ENCODE results near the gene EFCAB5.
"Not testable (repeated sequence)": the region's sequence is repeated elsewhere in the genome, so short reads cannot be mapped to it uniquely, and the experiment has no call there.

EFCAB5 gene
- 1.7 to 2.9 reads per million in 2 donors for total RNA-seq

- DNase-seq = no peak
Measured at GRCh38 chr17:29941334-29941733, at the start of gene EFCAB5. Gene EFCAB5 (plus strand): TSS chr17:29941634. CDS start chr17:29941797, 163 bp downstream.

DNA sequence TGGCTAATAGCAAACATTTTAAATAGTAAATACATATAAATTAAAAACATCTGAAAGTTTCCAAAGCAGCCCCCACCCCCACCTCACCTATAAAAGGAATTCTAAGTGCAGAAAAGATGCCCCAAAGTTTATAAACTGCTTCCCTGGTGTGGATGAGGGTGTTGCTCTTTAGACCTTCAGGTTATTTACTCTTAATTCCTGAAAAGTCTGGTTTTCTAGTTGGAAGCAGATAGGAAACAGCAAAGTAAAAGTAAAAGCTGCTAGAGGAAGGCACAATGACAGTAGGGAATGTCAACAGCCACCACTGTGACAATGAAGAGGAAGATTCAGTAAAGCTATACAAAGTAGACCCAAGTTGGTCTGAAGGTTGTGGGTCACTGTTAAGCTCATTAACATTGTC is 49.2 kb upstream of the EFCAB5 start:
- no peak for DNase-seq

GRCh38 chr17:29897136-29897535 is 44.3 kb upstream of the EFCAB5 start:
- DNase-seq = not testable (repeated sequence)

GRCh38 chr17:29903471-29903870 is 38.0 kb upstream of the EFCAB5 start:
- no peak for DNase-seq

- no peak for DNase-seq
Measured at GRCh38 chr17:29905086-29905878, 36.2 kb upstream of the EFCAB5 start.

- DNase-seq = no peak
Measured at GRCh38 chr17:29905879-29906167, 35.6 kb upstream of the EFCAB5 start.

DNA sequence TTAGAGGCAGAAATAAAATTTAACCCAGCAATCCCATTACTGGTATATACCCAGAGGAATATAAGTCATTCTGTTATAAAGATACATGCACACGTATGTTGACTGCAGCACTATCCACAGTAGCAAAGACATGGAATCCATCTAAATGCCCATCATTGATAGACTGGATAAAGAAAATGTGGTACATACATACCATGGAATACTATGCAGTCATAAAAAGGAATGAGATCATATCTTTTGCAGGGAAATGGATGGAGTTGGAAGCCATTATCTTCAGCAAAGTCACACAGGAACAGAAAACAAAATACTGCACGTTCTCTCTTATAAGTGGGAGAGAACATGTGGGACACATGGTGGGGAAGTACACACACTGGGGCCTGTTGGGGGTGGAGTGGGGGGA is 34.5 kb upstream of the EFCAB5 start:
- no peak for DNase-seq

DNA sequence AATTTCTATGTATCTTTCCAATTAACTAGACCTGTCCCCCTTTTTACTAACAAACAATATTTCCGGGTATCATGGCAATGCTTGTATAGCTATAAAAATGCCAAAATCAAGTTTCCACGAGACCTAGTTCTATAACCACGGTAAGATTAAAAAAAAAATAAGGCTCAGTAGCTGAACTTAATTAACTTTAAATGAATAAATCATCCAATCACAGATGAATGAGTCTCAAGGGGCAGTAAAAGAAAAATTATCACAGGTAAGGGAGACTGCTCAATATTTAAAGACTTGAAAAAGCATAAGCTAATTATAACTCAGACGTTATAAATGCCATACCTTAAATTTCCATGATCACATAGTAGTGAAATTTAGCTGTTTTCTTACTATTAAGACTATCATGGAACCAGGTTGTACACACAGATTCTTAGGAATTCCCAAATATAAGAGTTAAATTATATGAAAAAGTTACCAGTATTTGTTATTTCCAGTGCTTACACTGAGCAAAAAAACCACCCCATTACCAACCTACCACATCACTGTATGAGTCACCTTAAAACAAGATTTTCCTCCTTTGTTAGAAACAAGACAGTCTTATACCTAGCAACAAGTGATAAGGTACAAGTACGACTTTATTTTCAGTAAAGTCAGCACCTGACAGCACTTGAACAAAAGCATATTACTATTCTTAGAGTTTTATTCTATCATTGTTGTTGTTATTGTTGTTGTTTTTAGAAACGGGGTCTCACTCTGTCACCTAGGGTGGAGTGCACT is 32.0 kb upstream of the EFCAB5 start:
- no peak for DNase-seq

- no peak for DNase-seq
Measured at GRCh38 chr17:29911641-29912177, 29.7 kb upstream of the EFCAB5 start.

GRCh38 chr17:29914819-29915537 is 26.5 kb upstream of the EFCAB5 start:
- no peak for DNase-seq

DNA sequence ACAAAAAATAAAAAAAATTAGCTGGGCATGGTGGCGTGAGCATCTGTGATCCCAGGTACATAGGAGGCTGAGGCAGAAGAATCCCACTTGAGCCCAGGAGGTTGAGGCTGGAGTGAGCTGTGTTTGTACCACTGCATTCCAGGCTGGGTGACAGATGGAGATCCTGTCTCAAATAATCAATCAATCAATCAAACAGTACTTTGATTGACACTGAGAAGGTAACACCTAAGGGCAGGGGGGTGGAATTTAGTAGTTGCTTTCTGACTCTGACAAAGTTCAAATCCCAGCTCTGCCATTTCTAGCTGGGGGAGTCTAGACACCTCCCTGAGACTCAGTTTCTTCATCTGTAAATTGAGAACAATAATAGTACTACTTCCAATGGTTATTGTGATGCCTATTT is 23.4 kb upstream of the EFCAB5 start:
- no peak for DNase-seq

GRCh38 chr17:29918922-29919856 is 22.2 kb upstream of the EFCAB5 start:
- no peak for DNase-seq

- no peak for DNase-seq
Measured at GRCh38 chr17:29924786-29925185, 16.6 kb upstream of the EFCAB5 start.

DNA sequence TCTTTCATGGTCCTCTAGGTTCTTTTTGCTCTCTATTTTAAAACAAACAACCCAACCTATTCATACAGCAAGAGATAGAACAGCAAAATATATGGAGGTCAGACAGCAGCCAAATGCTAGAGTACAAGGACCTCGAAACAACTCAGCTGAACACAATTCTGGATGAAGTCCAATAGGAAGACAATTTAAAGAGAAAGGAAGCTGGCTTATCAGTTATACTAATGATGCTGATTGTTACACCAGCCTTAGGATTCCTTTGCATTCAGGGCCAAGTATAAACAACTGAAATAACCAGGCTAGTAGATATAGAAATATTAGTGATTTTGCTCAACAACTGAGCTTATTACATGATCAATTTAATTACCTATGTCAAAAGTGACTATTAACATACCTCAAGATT is 13.9 kb upstream of the EFCAB5 start:
- DNase-seq = no peak

GRCh38 chr17:29929006-29929532 is 12.4 kb upstream of the EFCAB5 start:
- DNase-seq = no peak

DNA sequence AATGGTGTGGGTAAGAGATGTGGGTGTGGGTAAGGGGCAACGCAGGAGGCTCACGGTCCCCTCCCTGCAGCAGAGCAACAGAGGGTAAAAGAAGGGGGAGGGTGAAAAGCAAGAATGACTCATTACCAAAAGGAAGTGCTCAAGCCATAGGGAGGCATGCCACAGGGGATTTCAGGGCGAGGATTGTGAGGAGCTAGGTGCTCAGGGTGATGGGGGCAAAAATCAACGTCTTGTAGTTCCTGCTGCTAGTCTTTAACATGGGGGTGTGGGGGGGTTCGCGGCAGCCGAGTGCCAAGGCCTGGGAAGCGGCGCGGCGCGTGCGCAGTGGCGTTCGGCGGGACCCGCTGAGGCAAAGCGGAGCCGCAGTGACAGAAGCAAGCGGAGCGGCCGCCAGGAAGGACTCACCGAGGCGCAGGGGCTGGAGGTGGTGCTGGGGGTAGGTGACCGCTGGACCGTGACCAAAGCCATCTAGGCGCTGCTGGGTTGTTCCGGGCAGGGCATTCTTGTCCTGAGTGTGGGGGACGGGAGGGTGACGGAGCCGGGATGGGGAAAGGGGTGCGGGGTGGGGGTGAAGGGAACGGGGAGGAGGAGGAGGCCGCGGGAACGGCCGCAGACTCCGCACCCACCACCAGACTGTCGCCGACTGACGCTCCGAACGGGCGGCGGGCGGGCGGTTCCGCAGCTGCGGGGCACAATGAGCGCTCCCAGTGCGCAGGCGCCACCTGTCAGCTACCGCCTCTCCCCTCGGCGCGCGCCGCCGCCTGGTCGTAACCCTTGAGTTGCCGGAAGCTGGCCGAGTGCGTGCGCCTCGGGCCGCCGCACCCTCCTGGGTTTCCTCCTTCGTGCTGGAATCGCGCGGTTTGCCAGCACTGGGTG is 11.7 kb upstream of the EFCAB5 start, which contains the start of gene SSH2:
TSS of gene SSH2 (minus strand) at position 696 of the 876 bp plus-strand sequence. CDS start at position 468, 228 bp downstream.
- DNase-seq = peak; percentile 84

- no peak for DNase-seq
Measured at GRCh38 chr17:29930409-29931010, 10.9 kb upstream of the EFCAB5 start.

DNA sequence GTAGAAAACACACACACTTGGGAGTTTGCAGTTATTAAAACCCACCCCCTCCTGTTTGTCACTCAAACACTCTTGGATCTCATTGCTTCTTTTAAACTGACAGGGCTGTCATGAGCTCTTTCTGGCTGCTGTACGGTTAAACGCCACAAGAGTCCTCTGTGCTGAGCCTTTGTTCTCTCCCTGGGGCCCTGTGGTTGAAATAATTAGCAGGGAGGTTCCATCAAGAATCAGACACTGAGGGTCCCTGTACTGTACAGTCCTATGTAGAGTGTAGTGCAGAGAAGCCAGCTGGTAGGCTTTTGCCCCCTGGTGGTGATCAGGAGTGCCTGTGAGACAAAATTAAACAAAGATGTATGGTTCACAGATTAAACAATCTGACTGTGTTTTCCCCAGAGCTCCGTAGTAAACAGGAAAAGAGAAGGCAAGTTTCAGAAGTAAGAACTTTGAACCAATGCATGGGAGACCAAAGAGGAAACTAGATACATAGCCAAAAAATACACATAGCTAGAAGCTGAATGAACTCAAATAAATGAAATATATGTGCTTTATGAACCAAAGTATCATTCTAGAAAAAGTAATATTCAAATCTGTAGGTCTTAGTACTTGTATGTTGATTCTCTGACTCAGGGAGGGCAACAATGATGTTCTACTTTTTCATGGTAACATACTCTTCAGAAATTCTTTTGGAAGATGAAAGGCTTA is 10.1 kb upstream of the EFCAB5 start:
- no peak for DNase-seq

GRCh38 chr17:29933379-29933778 is 8.1 kb upstream of the EFCAB5 start:
- DNase-seq = no peak

GRCh38 chr17:29935909-29936308 is 5.5 kb upstream of the EFCAB5 start:
- not testable (repeated sequence) for DNase-seq
